ENCODE data around the gene KRTAP24-1.

- TF ChIP-seq POLR2A (IDR thresholded peaks at IDR 0.05; ENCODE audit: low read depth, low read length) (no peak), SMC3 (IDR thresholded peaks at IDR 0.05; ENCODE audit: low read depth, low read length) (no peak), USF2 (IDR thresholded peaks at IDR 0.05; ENCODE audit: low read depth, low read length) (no peak), RAD21 (IDR thresholded peaks at IDR 0.05; ENCODE audit: low read length) (no peak), MAZ (IDR thresholded peaks at IDR 0.05; ENCODE audit: borderline replicate concordance, low read depth, low read length) (no peak), CHD1 (IDR thresholded peaks at IDR 0.05; ENCODE audit: low read depth, low read length) (no peak), MAFK (IDR thresholded peaks at IDR 0.05; ENCODE audit: low read depth, low read length) (no peak), RFX5 (IDR thresholded peaks at IDR 0.05; ENCODE audit: low read depth, low read length) (no peak), MXI1 (IDR thresholded peaks at IDR 0.05; ENCODE audit: borderline replicate concordance, low read depth, low read length) (no peak), CEBPB (IDR thresholded peaks at IDR 0.05; ENCODE audit: low read depth, low read length) (no peak), NFE2L2 (IDR thresholded peaks at IDR 0.05; ENCODE audit: low read depth, low read length) (no peak), BHLHE40 (IDR thresholded peaks at IDR 0.05; ENCODE audit: low read depth, low read length) (no peak)
- TF ChIP-seq, protein P1, sequence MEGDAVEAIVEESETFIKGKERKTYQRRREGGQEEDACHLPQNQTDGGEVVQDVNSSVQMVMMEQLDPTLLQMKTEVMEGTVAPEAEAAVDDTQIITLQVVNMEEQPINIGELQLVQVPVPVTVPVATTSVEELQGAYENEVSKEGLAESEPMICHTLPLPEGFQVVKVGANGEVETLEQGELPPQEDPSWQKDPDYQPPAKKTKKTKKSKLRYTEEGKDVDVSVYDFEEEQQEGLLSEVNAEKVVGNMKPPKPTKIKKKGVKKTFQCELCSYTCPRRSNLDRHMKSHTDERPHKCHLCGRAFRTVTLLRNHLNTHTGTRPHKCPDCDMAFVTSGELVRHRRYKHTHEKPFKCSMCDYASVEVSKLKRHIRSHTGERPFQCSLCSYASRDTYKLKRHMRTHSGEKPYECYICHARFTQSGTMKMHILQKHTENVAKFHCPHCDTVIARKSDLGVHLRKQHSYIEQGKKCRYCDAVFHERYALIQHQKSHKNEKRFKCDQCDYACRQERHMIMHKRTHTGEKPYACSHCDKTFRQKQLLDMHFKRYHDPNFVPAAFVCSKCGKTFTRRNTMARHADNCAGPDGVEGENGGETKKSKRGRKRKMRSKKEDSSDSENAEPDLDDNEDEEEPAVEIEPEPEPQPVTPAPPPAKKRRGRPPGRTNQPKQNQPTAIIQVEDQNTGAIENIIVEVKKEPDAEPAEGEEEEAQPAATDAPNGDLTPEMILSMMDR (conservative IDR thresholded peaks at IDR 0.05; ENCODE audit: low read depth, low read length), result no peak
- TF ChIP-seq, protein P2, sequence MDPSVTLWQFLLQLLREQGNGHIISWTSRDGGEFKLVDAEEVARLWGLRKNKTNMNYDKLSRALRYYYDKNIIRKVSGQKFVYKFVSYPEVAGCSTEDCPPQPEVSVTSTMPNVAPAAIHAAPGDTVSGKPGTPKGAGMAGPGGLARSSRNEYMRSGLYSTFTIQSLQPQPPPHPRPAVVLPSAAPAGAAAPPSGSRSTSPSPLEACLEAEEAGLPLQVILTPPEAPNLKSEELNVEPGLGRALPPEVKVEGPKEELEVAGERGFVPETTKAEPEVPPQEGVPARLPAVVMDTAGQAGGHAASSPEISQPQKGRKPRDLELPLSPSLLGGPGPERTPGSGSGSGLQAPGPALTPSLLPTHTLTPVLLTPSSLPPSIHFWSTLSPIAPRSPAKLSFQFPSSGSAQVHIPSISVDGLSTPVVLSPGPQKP (IDR thresholded peaks at IDR 0.05; ENCODE audit: borderline replicate concordance, low read depth, low read length), result no peak
Observed at GRCh38 chr21:30306884-30307283, 24.1 kb upstream of the KRTAP24-1 start.
